A673 (cell line): ENCODE results near the gene NHS. TPM values are rescaled to one million over a fixed set of nuclear protein-coding genes. Genes with fewer than 3 reads are reported as not detected.

Experiments
- BruUV-seq: library from RNA; stranded (reverse); fragments of 400-500 nt; replicated peaks from 2 replicates; lab custom pipeline; 2021; lab: Mats Ljungman, UMichigan
- CTCF ChIA-PET: fragments of 300-600 bp; sonication (Branson Sonifier 250); formaldehyde crosslinking; loops from one replicate; lab custom pipeline; 2022; ENCODE audit warnings: antibody characterized with exemption; lab: Charles Lee
- POLR2A ChIA-PET: fragments of 300-600 bp; sonication (Branson Sonifier 250); formaldehyde crosslinking; loops from one replicate; lab custom pipeline; 2022; ENCODE audit warnings: antibody characterized with exemption; ENCODE audit not compliant: low non-redundant PET; lab: Charles Lee
- DNase-seq: peaks from one replicate; pipeline ENCODE4 v3.0.0-alpha.2; 2015; ENCODE audit warnings: low spot score
- H3K27ac ChIP-seq: fragments of 200-600 bp; sonication (generic); 2 replicates; pipeline ENCODE4 v1.5.1; 2016; ENCODE audit warnings: mixed run types, low read depth, mild to moderate bottlenecking, mixed read lengths, antibody characterized with exemption, low read length; ENCODE audit not compliant: poor library complexity, severe bottlenecking
- H3K27me3 ChIP-seq: fragments of 200-600 bp; sonication (generic); replicated peaks from 2 replicates; pipeline ENCODE4 v1.6.1; 2017; ENCODE audit warnings: mixed run types, low read depth, mild to moderate bottlenecking, mixed read lengths, antibody characterized with exemption, low read length; ENCODE audit not compliant: insufficient read depth, poor library complexity
- H3K36me3 ChIP-seq: fragments of 200-600 bp; sonication (generic); 2 replicates; pipeline ENCODE4 v1.6.1; 2016; ENCODE audit warnings: mixed run types, mild to moderate bottlenecking, mixed read lengths, antibody characterized with exemption, low read length; ENCODE audit not compliant: insufficient read depth, poor library complexity, severe bottlenecking
- H3K4me1 ChIP-seq: fragments of 200-600 bp; sonication (generic); 2 replicates; pipeline ENCODE4 v1.6.1; 2017; ENCODE audit warnings: mixed run types, mild to moderate bottlenecking, mixed read lengths, antibody characterized with exemption, low read length; ENCODE audit not compliant: insufficient read depth, poor library complexity, severe bottlenecking
- H3K4me3 ChIP-seq: fragments of 200-600 bp; sonication (generic); 2 replicates; pipeline ENCODE4 v1.5.1; 2016; ENCODE audit warnings: low read depth, mixed run types, mild to moderate bottlenecking, mixed read lengths, low read length; ENCODE audit not compliant: poor library complexity, severe bottlenecking
- H3K9me3 ChIP-seq: fragments of 200-600 bp; sonication (generic); 2 replicates; pipeline ENCODE4 v1.6.1; 2016; ENCODE audit warnings: mixed run types, low read depth, mild to moderate bottlenecking, mixed read lengths, antibody characterized with exemption, low read length; ENCODE audit not compliant: poor library complexity, severe bottlenecking
- EZH2 ChIP-seq: fragments of 200-600 bp; sonication (generic); IDR thresholded peaks from 2 replicates; pipeline ENCODE4 v1.6.1; 2017; ENCODE audit warnings: borderline replicate concordance, low read depth, mild to moderate bottlenecking, mixed read lengths, antibody characterized with exemption, low read length; ENCODE audit not compliant: poor library complexity, severe bottlenecking
- intact Hi-C: fragments of 100-400 bp; cut with micrococcal nuclease; formaldehyde crosslinking; loops from one replicate; pipeline ENCODE4 v1.10.0; 2022; ENCODE audit not compliant: unreplicated experiment
- total RNA-seq: library from RNA; stranded (reverse); gene quantifications from 2 replicates; pipeline ENCODE4 v1.2.3, GENCODE V29; 2021
- TF ChIP-seq, protein P1 (sequence below): fragments of 300-800, 200-600 bp; sonication (generic); conservative IDR thresholded peaks from 2 replicates; pipeline ENCODE4 v1.5.1; 2017; ENCODE audit warnings: low read depth, mild to moderate bottlenecking, antibody characterized with exemption, low read length, moderate library complexity, mixed read lengths

Gene NHS
- total RNA-seq, 1 experiment from 2014 or later: 0.37 TPM

DNA sequence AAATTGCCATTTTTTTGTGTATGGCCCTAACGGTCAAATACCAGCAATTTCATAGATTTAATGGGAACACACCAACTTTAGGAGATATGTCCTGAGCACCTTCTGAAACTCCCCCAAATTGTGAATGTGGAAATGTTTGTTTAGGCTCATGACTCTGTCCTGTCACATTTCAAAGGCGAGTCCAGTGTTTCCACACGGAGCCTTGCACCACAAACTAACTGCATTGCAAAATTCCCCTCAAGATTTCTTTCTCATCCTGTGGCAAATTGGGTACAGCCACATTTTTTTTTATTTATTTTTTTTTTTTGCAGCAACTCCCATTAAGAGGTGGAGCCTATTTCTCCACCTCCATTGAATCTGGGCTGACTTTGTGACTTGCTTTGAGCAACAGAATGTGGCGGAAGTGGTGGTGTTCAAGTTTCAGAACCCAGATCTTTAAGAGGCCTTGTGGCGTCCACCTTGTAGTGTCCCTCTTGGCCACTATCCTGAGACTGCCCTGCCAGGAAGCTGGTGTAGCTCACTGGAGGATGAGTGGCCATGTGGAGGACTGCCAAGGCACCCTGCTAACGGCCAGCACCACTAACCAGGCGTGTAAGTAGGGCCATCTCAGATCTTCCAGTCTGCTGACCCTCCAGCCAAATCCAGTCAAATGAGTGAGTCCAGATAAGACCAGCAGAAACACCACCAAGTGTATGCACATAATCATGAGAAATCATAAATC lies 189.8 kb downstream of the NHS start:
- Histone ChIP-seq H3K4me1 (no peaks in the 10 kb centered on the region), H3K27ac (no peak overlapping the region), H3K27me3 (no peaks in the 10 kb centered on the region), H3K4me3 (no peak overlapping the region), H3K9me3 (no peaks in the 10 kb centered on the region), H3K36me3 (no peaks in the 10 kb centered on the region)
- no peak for TF ChIP-seq EZH2
- TF ChIP-seq, protein P1, sequence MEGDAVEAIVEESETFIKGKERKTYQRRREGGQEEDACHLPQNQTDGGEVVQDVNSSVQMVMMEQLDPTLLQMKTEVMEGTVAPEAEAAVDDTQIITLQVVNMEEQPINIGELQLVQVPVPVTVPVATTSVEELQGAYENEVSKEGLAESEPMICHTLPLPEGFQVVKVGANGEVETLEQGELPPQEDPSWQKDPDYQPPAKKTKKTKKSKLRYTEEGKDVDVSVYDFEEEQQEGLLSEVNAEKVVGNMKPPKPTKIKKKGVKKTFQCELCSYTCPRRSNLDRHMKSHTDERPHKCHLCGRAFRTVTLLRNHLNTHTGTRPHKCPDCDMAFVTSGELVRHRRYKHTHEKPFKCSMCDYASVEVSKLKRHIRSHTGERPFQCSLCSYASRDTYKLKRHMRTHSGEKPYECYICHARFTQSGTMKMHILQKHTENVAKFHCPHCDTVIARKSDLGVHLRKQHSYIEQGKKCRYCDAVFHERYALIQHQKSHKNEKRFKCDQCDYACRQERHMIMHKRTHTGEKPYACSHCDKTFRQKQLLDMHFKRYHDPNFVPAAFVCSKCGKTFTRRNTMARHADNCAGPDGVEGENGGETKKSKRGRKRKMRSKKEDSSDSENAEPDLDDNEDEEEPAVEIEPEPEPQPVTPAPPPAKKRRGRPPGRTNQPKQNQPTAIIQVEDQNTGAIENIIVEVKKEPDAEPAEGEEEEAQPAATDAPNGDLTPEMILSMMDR: no peak
- intact Hi-C loops: no loop called here
- ChIA-PET CTCF (no interaction called here), POLR2A (no interaction called here)
- DNase-seq: no peak
- no TSS peak for BruUV-seq

DNA sequence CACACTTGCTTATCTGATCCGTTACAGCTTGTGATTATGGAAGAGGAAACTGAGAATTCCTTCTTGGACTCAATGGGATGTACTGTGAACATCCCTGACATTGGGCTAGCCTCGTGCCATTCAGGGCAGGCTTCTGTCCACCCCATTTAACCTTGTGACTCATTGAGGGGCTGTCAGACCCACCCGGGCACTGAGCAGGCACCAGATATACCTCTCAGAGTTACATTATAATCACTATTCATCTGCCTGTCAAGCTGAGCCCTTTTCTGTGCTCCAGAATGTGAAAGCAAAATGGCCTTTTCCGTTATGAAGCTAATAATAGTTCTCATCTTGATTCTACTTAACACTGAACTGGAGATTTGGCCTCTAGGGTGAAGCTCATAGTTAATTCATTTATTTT lies 191.7 kb downstream of the NHS start:
- Histone ChIP-seq H3K9me3 (no peaks in the 10 kb centered on the region), H3K4me1 (no peaks in the 10 kb centered on the region), H3K4me3 (no peak overlapping the region), H3K27ac (no peak overlapping the region), H3K27me3 (no peaks in the 10 kb centered on the region), H3K36me3 (no peaks in the 10 kb centered on the region)
- DNase-seq: no peak
- ChIA-PET POLR2A (no interaction called here), CTCF (no interaction called here)
- no TSS peak for BruUV-seq
- intact Hi-C loops: no loop called here
- no peak for TF ChIP-seq EZH2
- TF ChIP-seq, protein P1: no peak

DNA sequence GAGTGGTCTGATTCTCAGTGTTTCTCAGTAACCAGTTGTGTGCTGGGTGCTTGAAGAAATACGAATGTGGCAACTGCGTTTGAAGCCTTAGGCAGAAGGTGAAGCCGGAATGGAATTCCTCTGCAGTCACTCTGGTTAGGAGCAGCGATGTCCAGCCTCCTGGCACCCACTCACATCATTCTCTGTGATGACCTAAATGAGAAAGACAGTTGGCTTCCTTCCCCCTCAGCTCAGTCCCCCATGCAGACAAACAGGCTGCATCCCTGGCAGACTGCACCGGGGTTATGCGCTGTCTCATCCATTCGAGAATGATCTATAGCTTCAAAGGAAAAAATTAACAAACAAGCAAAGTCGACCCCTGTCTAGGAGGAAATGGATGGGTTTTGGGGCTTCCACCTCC lies 192.2 kb downstream of the NHS start:
- no peak for DNase-seq
- H3K4me1 ChIP-seq: no peaks in the 10 kb centered on the region
- intact Hi-C loops: no loop called here
- H3K9me3 ChIP-seq: no peaks in the 10 kb centered on the region
- no TSS peak for BruUV-seq
- H3K4me3 ChIP-seq: no peak overlapping the region
- H3K27me3 ChIP-seq: no peaks in the 10 kb centered on the region
- no peak overlapping the region for H3K27ac ChIP-seq
- POLR2A ChIA-PET: no interaction called here
- CTCF ChIA-PET: no interaction called here
- TF ChIP-seq, protein P1: no peak
- TF ChIP-seq EZH2: no peak
- no peaks in the 10 kb centered on the region for H3K36me3 ChIP-seq
